ENCODE data around the gene SARM1.

Gene SARM1

GRCh38 chr17:28368915-28369683, 2.4 kb upstream of the SARM1 start:
- Histone ChIP-seq H3K79me2 (ENCODE audit: low read length) (peaks cover 23% of the 10 kb centered on the region), H3K4me2 (ENCODE audit: low read length) (no peak overlapping the region), H4K20me1 (ENCODE audit: insufficient read depth, low read length) (peaks cover 12% of the 10 kb centered on the region; the same call in 1 of the 2 replicates), H3K4me1 (ENCODE audit: low read length) (peaks cover 16% of the 10 kb centered on the region), H3K9me3 (ENCODE audit: insufficient read depth, low read length) (no peaks in the 10 kb centered on the region), H3K27ac (ENCODE audit: low read length) (no peak overlapping the region), H3K36me3 (replicated peaks; ENCODE audit: low read depth, low read length) (no peaks in the 10 kb centered on the region), H2AFZ (ENCODE audit: low read depth, low read length) (no peak overlapping the region), H3K9ac (ENCODE audit: low read length) (no peak overlapping the region), H3K4me3 (ENCODE audit: low read length) (no peak overlapping the region), H3K27me3 (ENCODE audit: low read depth, low read length) (no peaks in the 10 kb centered on the region)
- TF ChIP-seq, protein P1, sequence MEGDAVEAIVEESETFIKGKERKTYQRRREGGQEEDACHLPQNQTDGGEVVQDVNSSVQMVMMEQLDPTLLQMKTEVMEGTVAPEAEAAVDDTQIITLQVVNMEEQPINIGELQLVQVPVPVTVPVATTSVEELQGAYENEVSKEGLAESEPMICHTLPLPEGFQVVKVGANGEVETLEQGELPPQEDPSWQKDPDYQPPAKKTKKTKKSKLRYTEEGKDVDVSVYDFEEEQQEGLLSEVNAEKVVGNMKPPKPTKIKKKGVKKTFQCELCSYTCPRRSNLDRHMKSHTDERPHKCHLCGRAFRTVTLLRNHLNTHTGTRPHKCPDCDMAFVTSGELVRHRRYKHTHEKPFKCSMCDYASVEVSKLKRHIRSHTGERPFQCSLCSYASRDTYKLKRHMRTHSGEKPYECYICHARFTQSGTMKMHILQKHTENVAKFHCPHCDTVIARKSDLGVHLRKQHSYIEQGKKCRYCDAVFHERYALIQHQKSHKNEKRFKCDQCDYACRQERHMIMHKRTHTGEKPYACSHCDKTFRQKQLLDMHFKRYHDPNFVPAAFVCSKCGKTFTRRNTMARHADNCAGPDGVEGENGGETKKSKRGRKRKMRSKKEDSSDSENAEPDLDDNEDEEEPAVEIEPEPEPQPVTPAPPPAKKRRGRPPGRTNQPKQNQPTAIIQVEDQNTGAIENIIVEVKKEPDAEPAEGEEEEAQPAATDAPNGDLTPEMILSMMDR (IDR thresholded peaks at IDR 0.05; ENCODE audit: low read depth, low read length) = no peak
- TF ChIP-seq EZH2phosphoT487 (IDR thresholded peaks at IDR 0.05; ENCODE audit: low read depth) = no peak

DNA sequence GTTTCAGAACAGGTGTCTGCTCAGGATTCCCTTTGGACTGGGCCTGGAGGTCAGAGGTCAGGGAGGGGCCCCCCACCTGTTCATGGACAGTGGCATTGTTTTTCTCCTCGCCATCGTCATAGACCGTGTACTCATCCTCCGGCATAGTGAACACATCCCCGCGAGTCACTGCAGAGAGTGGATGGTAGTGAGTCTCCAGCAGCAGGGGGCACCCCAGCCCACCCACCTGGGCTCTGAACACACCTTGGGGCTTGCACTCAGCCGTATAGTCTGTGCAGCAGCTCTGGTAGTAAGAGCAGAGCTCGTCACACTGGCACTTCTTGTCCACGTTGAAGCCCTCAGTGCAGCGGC, 1.8 kb upstream of the SARM1 start:
- no peak overlapping the region for H3K9ac ChIP-seq (ENCODE audit: low read length)
- peaks cover 12% of the 10 kb centered on the region; the same call in 1 of the 2 replicates for H4K20me1 ChIP-seq (ENCODE audit: insufficient read depth, low read length)
- H3K4me1 ChIP-seq (ENCODE audit: low read length) = peaks cover 16% of the 10 kb centered on the region
- no peak overlapping the region for H3K27ac ChIP-seq (ENCODE audit: low read length)
- no peak overlapping the region for H2AFZ ChIP-seq (ENCODE audit: low read depth, low read length)
- H3K4me2 ChIP-seq (ENCODE audit: low read length) = no peak overlapping the region
- H3K36me3 ChIP-seq (replicated peaks; ENCODE audit: low read depth, low read length) = no peaks in the 10 kb centered on the region
- H3K79me2 ChIP-seq (ENCODE audit: low read length) = peaks cover 28% of the 10 kb centered on the region
- TF ChIP-seq, protein P1 (IDR thresholded peaks at IDR 0.05; ENCODE audit: low read depth, low read length) = no peak
- no peak for TF ChIP-seq EZH2phosphoT487 (IDR thresholded peaks at IDR 0.05; ENCODE audit: low read depth)
- H3K4me3 ChIP-seq (ENCODE audit: low read length) = no peak overlapping the region
- no peaks in the 10 kb centered on the region for H3K27me3 ChIP-seq (ENCODE audit: low read depth, low read length)
- no peaks in the 10 kb centered on the region for H3K9me3 ChIP-seq (ENCODE audit: insufficient read depth, low read length)

GRCh38 chr17:28370035-28370743, 1.3 kb upstream of the SARM1 start, which contains the start of gene VTN:
TSS of gene VTN (minus strand) at chr17:28370307. CDS start at chr17:28370203, 104 bp downstream.
- no peaks in the 10 kb centered on the region for H3K36me3 ChIP-seq (replicated peaks; ENCODE audit: low read depth, low read length)
- peak within 1 kb of the TSS; percentile 97 for H3K4me3 ChIP-seq (ENCODE audit: low read length)
- peak within 1 kb of the TSS; percentile 72 for H3K4me2 ChIP-seq (ENCODE audit: low read length)
- no peaks in the 10 kb centered on the region for H3K27me3 ChIP-seq (ENCODE audit: low read depth, low read length)
- H3K9me3 ChIP-seq (ENCODE audit: insufficient read depth, low read length) = no peaks in the 10 kb centered on the region
- peak within 1 kb of the TSS; percentile 36 for H3K27ac ChIP-seq (ENCODE audit: low read length)
- H3K4me1 ChIP-seq (ENCODE audit: low read length) = peaks cover 16% of the 10 kb centered on the region
- TF ChIP-seq, protein P1 (IDR thresholded peaks at IDR 0.05; ENCODE audit: low read depth, low read length) = no peak
- no peak for TF ChIP-seq EZH2phosphoT487 (IDR thresholded peaks at IDR 0.05; ENCODE audit: low read depth)
- H3K9ac ChIP-seq (ENCODE audit: low read length) = peak within 1 kb of the TSS; percentile 51
- peaks cover 31% of the 10 kb centered on the region for H3K79me2 ChIP-seq (ENCODE audit: low read length)
- H2AFZ ChIP-seq (ENCODE audit: low read depth, low read length) = peak within 1 kb of the TSS; percentile 48; the same call in 1 of the 2 replicates
- peaks cover 12% of the 10 kb centered on the region; the same call in 1 of the 2 replicates for H4K20me1 ChIP-seq (ENCODE audit: insufficient read depth, low read length)

- H4K20me1 ChIP-seq (ENCODE audit: insufficient read depth, low read length) = peaks cover 12% of the 10 kb centered on the region; the same call in 1 of the 2 replicates
- peak overlapping the region; percentile 48; the same call in 1 of the 2 replicates for H2AFZ ChIP-seq (ENCODE audit: low read depth, low read length)
- no peaks in the 10 kb centered on the region for H3K9me3 ChIP-seq (ENCODE audit: insufficient read depth, low read length)
- no peak for TF ChIP-seq EZH2phosphoT487 (IDR thresholded peaks at IDR 0.05; ENCODE audit: low read depth)
- peaks cover 16% of the 10 kb centered on the region for H3K4me1 ChIP-seq (ENCODE audit: low read length)
- H3K79me2 ChIP-seq (ENCODE audit: low read length) = peaks cover 31% of the 10 kb centered on the region
- H3K4me3 ChIP-seq (ENCODE audit: low read length) = peak overlapping the region; percentile 97
- peak overlapping the region; percentile 72 for H3K4me2 ChIP-seq (ENCODE audit: low read length)
- peak overlapping the region; percentile 51 for H3K9ac ChIP-seq (ENCODE audit: low read length)
- no peaks in the 10 kb centered on the region for H3K36me3 ChIP-seq (replicated peaks; ENCODE audit: low read depth, low read length)
- no peaks in the 10 kb centered on the region for H3K27me3 ChIP-seq (ENCODE audit: low read depth, low read length)
- H3K27ac ChIP-seq (ENCODE audit: low read length) = peak overlapping the region; percentile 36
These were observed 770 bp upstream of the SARM1 start for GRCh38 chr17:28370744-28371103.
